Germinal center (tissue), 1 donor: Measurements from ENCODE around the gene PRSS48.
"Not testable (repeated sequence)": the region's sequence is repeated elsewhere in the genome, so short reads cannot be mapped to it uniquely, and the experiment has no call there.

Source experiments
- DNase-seq: peaks from one replicate; pipeline ENCODE4 v3.0.0; 2012; ENCODE audit warnings: mixed read lengths, low spot score

Gene PRSS48

GRCh38 chr4:151318307-151319006, 41.5 kb downstream of the PRSS48 start:
- DNase-seq = no peak

- DNase-seq = no peak
These were observed 42.5 kb downstream of the PRSS48 start for GRCh38 chr4:151319490-151319889.

- no peak for DNase-seq
These were observed 44.6 kb downstream of the PRSS48 start for GRCh38 chr4:151321586-151321985.

- not testable (repeated sequence) for DNase-seq
These were observed 45.2 kb downstream of the PRSS48 start for GRCh38 chr4:151322161-151322560.

GRCh38 chr4:151322570-151322969, 45.6 kb downstream of the PRSS48 start:
- no peak for DNase-seq

- DNase-seq = no peak
These were observed 46.7 kb downstream of the PRSS48 start for GRCh38 chr4:151323667-151324066.

- DNase-seq = no peak
These were observed 47.3 kb downstream of the PRSS48 start for GRCh38 chr4:151324124-151324751.

GRCh38 chr4:151324752-151325110, 47.8 kb downstream of the PRSS48 start:
- no peak for DNase-seq

GRCh38 chr4:151325111-151325948, 48.4 kb downstream of the PRSS48 start, which contains the start of gene SH3D19:
Gene SH3D19, minus strand, starts transcription at chr4:151325605. Its CDS starts 253 bp downstream, at chr4:151325352.
- DNase-seq = no peak

GRCh38 chr4:151325949-151326246, 48.9 kb downstream of the PRSS48 start:
- no peak for DNase-seq

GRCh38 chr4:151329217-151330007, 52.5 kb downstream of the PRSS48 start:
- no peak for DNase-seq

GRCh38 chr4:151331276-151332042, 54.5 kb downstream of the PRSS48 start:
- DNase-seq = no peak

GRCh38 chr4:151339467-151339866, 62.5 kb downstream of the PRSS48 start:
- DNase-seq = no peak

- no peak for DNase-seq
These were observed 63.9 kb downstream of the PRSS48 start for GRCh38 chr4:151340751-151341385.
